Posterior vena cava (tissue), 2 donors: ENCODE data around the gene MAOB. TPM values are rescaled to one million over a fixed set of nuclear protein-coding genes. Genes with fewer than 3 reads are reported as not detected.

Experiments
- DNase-seq: peaks from one replicate; pipeline ENCODE4 v3.0.0-alpha.2; 2020; ENCODE audit warnings: low spot score
- intact Hi-C, 2 donors: fragments of 100-400 bp; cut with DNase I; formaldehyde crosslinking; loops; one replicate each; pipeline versions ENCODE4 v1.14.1 to v1.14.2; 2022 to 2023
- total RNA-seq, 2 donors: library from RNA; stranded (reverse); fragmentation: NEBNext Ultra II Directional; extraction: Animal tissue kit (Norgen Biotek cat#: 25700); gene quantifications; one replicate each; pipeline ENCODE4 v1.2.1, GENCODE V29; 2021
- donor health status: DM: yes; HTN: yes; CAD: no.
- donor health status: DM: yes; HTN: yes; CAD: no.

MAOB gene
- total RNA-seq, 2 donors from 2014 or later = 41.5 to 69.9 TPM

- intact Hi-C loops = no loop called here
- DNase-seq = no peak
These were observed 16.5 kb downstream of the MAOB start for GRCh38 chrX:43865791-43866190.

- intact Hi-C loops = no loop called here
- no peak for DNase-seq
These were observed 19.8 kb downstream of the MAOB start for GRCh38 chrX:43862434-43862833.

GRCh38 chrX:43861750-43862149 lies 20.5 kb downstream of the MAOB start:
- intact Hi-C loops = no loop called here
- DNase-seq = no peak

- intact Hi-C loops = no loop called here
- DNase-seq = no peak
These were observed 21.4 kb downstream of the MAOB start for GRCh38 chrX:43860646-43861370.

GRCh38 chrX:43853225-43853828 lies 28.9 kb downstream of the MAOB start:
- DNase-seq = no peak
- intact Hi-C loops = no loop called here

- intact Hi-C loops = no loop called here
- no peak for DNase-seq
These were observed 31.6 kb downstream of the MAOB start for GRCh38 chrX:43850629-43851028.

GRCh38 chrX:43849173-43849572 lies 33.1 kb downstream of the MAOB start:
- intact Hi-C loops = loop anchor here in 1 of 2 donors (10.0 kb wide), 1 partner anchor 76 kb away; no protein-coding TSS in a partner anchor
- no peak for DNase-seq

GRCh38 chrX:43847352-43847751 lies 34.9 kb downstream of the MAOB start:
- intact Hi-C loops = loop anchor here in 1 of 2 donors (1.0 to 10.0 kb wide), 2 partner anchors 34 to 77 kb away; no protein-coding TSS in a partner anchor
- no peak for DNase-seq

GRCh38 chrX:43846558-43846957 lies 35.7 kb downstream of the MAOB start:
- DNase-seq = no peak
- intact Hi-C loops = loop anchor here in 1 of 2 donors (10.0 kb wide), 1 partner anchor 78 kb away; no protein-coding TSS in a partner anchor

- no peak for DNase-seq
- intact Hi-C loops = loop anchor here in 1 of 2 donors (10.0 kb wide), 1 partner anchor 79 kb away; no protein-coding TSS in a partner anchor
These were observed 36.5 kb downstream of the MAOB start for GRCh38 chrX:43845776-43846175.

- intact Hi-C loops = loop anchor here in 1 of 2 donors (10.0 kb wide), 1 partner anchor 85 kb away; no protein-coding TSS in a partner anchor
- DNase-seq = no peak
These were observed 42.0 kb downstream of the MAOB start for GRCh38 chrX:43840265-43840664.

- intact Hi-C loops = loop anchor here in 1 of 2 donors (10.0 kb wide), 1 partner anchor 98 kb away; no protein-coding TSS in a partner anchor
- DNase-seq = no peak
These were observed 45.6 kb downstream of the MAOB start for GRCh38 chrX:43836435-43837184.

GRCh38 chrX:43835559-43835958 lies 46.7 kb downstream of the MAOB start:
- intact Hi-C loops = loop anchor here in 1 of 2 donors (10.0 kb wide), 1 partner anchor 99 kb away; no protein-coding TSS in a partner anchor
- DNase-seq = no peak

- intact Hi-C loops = no loop called here
- no peak for DNase-seq
These were observed 54.5 kb downstream of the MAOB start for GRCh38 chrX:43827791-43828190.

- DNase-seq = no peak
- intact Hi-C loops = no loop called here
These were observed 60.2 kb downstream of the MAOB start for GRCh38 chrX:43822014-43822413.

- no peak for DNase-seq
- intact Hi-C loops = no loop called here
These were observed 64.8 kb downstream of the MAOB start for GRCh38 chrX:43817444-43817843.

GRCh38 chrX:43815209-43815608 lies 67.0 kb downstream of the MAOB start:
- no peak for DNase-seq
- intact Hi-C loops = no loop called here

- intact Hi-C loops = no loop called here
- no peak for DNase-seq
These were observed 68.4 kb downstream of the MAOB start for GRCh38 chrX:43813898-43814297.

- DNase-seq = no peak
- intact Hi-C loops = no loop called here
These were observed 68.9 kb downstream of the MAOB start for GRCh38 chrX:43813319-43813718.

GRCh38 chrX:43809463-43809862 lies 72.8 kb downstream of the MAOB start:
- intact Hi-C loops = no loop called here
- no peak for DNase-seq
